K562 (cell line): Measurements from ENCODE around the gene QKI. TPM values are rescaled to one million over a fixed set of nuclear protein-coding genes. Genes with fewer than 3 reads are reported as not detected.

Source experiments
- ATAC-seq: fragments of 200-7000 bp; cut with Tn5 transposase; 3 replicates; pipeline ENCODE4 v1.9.1; 2020; ENCODE audit warnings: moderate library complexity
- BruUV-seq: library from RNA; stranded (reverse); fragments of 400-500 nt; replicated peaks from 2 replicates; lab custom pipeline; 2021; lab: Mats Ljungman, UMichigan
- CTCF ChIA-PET: fragments of 300-600 bp; formaldehyde crosslinking; extraction: SDS; loops from one replicate; lab custom pipeline; 2021; ENCODE audit warnings: low intra/inter-chr PET ratio; lab: Yijun Ruan, JAX
- POLR2A ChIA-PET: fragments of 300-600, 350-650 bp; sonication (Branson Sonifier 250); formaldehyde crosslinking; extraction: SDS; loops from one replicate; lab custom pipeline; 2021; ENCODE audit warnings: antibody characterized with exemption, inconsistent platforms; lab: Yijun Ruan, JAX
- DNase-seq, 4 experiments: peaks; one replicate each; pipeline versions ENCODE4 v3.0.0 to v3.0.0-alpha.2; 2011 to 2018; ENCODE audit warnings: low spot score in 3 of 4, mixed read lengths in 3 of 4; ENCODE audit errors: extremely low read depth in 1 of 4
- FAIRE-seq: peaks from 2 replicates; lab custom pipeline; 2011; peaks lifted over from hg19 to GRCh38; lab: Jason Lieb, UNC
- H2AFZ ChIP-seq: 2 replicates; pipeline ENCODE4 v1.6.0; 2011; ENCODE audit warnings: low read depth, low read length, control low read depth, inconsistent platforms
- H3K27ac ChIP-seq: fragments of 200-600 bp; 3 replicates; pipeline ENCODE4 v1.8.0; 2011; ENCODE audit warnings: low read depth, mild to moderate bottlenecking, control low read depth, inconsistent platforms, low read length, moderate library complexity, mixed read lengths; ENCODE audit errors: extremely low read depth
- H3K27me3 ChIP-seq, 2 experiments: fragments of 300-600 bp in 1 of 2; 2 replicates in 1 of 2; 3 replicates in 1 of 2; pipeline versions ENCODE4 v1.6.0 to v1.8.0; 2011; ENCODE audit warnings: inconsistent platforms in 2 of 2, low read length in 2 of 2, mild to moderate bottlenecking in 1 of 2, mixed read lengths in 1 of 2, moderate library complexity in 1 of 2; ENCODE audit not compliant: control insufficient read depth in 2 of 2, insufficient read depth in 2 of 2
- H3K36me3 ChIP-seq: fragments of 300-600 bp; 3 replicates; pipeline ENCODE4 v1.8.0; 2011; ENCODE audit warnings: mild to moderate bottlenecking, low read length, inconsistent platforms; ENCODE audit not compliant: control insufficient read depth, insufficient read depth
- H3K4me1 ChIP-seq, 2 experiments: fragments of 200-600 bp in 1 of 2; replicated peaks in 1 of 2; 2 replicates in 1 of 2; 3 replicates in 1 of 2; pipeline versions ENCODE4 v1.5.1 to v1.8.0; 2011; ENCODE audit warnings: inconsistent platforms in 2 of 2, low read length in 2 of 2, mild to moderate bottlenecking in 1 of 2, mixed read lengths in 1 of 2, moderate library complexity in 1 of 2; ENCODE audit not compliant: control insufficient read depth in 2 of 2, insufficient read depth in 2 of 2
- H3K4me2 ChIP-seq: 2 replicates; pipeline ENCODE4 v1.6.1; 2011; ENCODE audit warnings: low read length, control low read depth, inconsistent platforms, mixed read lengths; ENCODE audit not compliant: insufficient read depth
- H3K4me3 ChIP-seq: fragments of 200-600 bp; sonication (generic), shearing (Covaris generic); 2 replicates; pipeline ENCODE4 v1.5.1; 2016; ENCODE audit warnings: control low read depth, inconsistent platforms
- H3K79me2 ChIP-seq: fragments of 200-600 bp; 3 replicates; pipeline ENCODE4 v1.8.0; 2011; ENCODE audit warnings: low read length, inconsistent platforms; ENCODE audit not compliant: control insufficient read depth, insufficient read depth
- H3K9ac ChIP-seq, 2 experiments: 2 replicates each; pipeline versions ENCODE4 v1.6.0 to v1.6.1; 2011; ENCODE audit warnings: low read depth in 2 of 2, low read length in 2 of 2, control low read depth in 1 of 2, inconsistent platforms in 1 of 2, mild to moderate bottlenecking in 1 of 2, mixed read lengths in 1 of 2; ENCODE audit not compliant: insufficient read depth in 1 of 2
- H3K9me1 ChIP-seq: one replicate; pipeline ENCODE4 v1.6.0; 2011; ENCODE audit warnings: inconsistent platforms, mild to moderate bottlenecking, low read length, moderate library complexity; ENCODE audit not compliant: control insufficient read depth, insufficient read depth
- H3K9me3 ChIP-seq: replicated peaks from 2 replicates; pipeline ENCODE4 v1.5.1; 2011; ENCODE audit warnings: low read depth, low read length, inconsistent platforms; ENCODE audit not compliant: control insufficient read depth, insufficient read depth
- H4K20me1 ChIP-seq: replicated peaks from 2 replicates; pipeline ENCODE4 v1.6.1; 2011; ENCODE audit warnings: low read length, inconsistent platforms, mixed read lengths; ENCODE audit not compliant: control insufficient read depth, insufficient read depth
- ADNP ChIP-seq: fragments of 200-800 bp; sonication (Bioruptor generic); IDR thresholded peaks from 2 replicates; pipeline ENCODE4 v1.6.1; 2016; ENCODE audit warnings: missing genetic modification characterization, missing compliant biosample characterization
- ARNT ChIP-seq, 2 experiments: fragments of 450-650 bp; IDR thresholded peaks; 2 replicates each; pipeline ENCODE4 v1.6.1; 2016; ENCODE audit warnings: mild to moderate bottlenecking in 1 of 2
- MECOM ChIP-seq: fragments of 250-450 bp; sonication (Bioruptor Pico); IDR thresholded peaks from 2 replicates; pipeline ENCODE4 v1.8.0; 2022; ENCODE audit warnings: inconsistent platforms
- MEIS2 ChIP-seq: fragments of 450-650 bp; IDR thresholded peaks from 2 replicates; pipeline ENCODE4 v1.6.1; 2014; ENCODE audit warnings: mild to moderate bottlenecking; ENCODE audit not compliant: partially characterized antibody
- MTA1 ChIP-seq: fragments of 450-650 bp; IDR thresholded peaks from 2 replicates; pipeline ENCODE4 v1.6.1; 2017; ENCODE audit warnings: borderline replicate concordance
- NCOA4 ChIP-seq: fragments of 450-650 bp; IDR thresholded peaks from 2 replicates; pipeline ENCODE4 v1.6.1; 2018; ENCODE audit warnings: mild to moderate bottlenecking; ENCODE audit not compliant: partially characterized antibody
- NFYB ChIP-seq: IDR thresholded peaks from 2 replicates; pipeline ENCODE4 v1.6.1; 2011; ENCODE audit warnings: mild to moderate bottlenecking, moderate library complexity; ENCODE audit not compliant: insufficient read length; ENCODE audit errors: extremely low read depth
- PHF21A ChIP-seq: fragments of 450-650 bp; IDR thresholded peaks from 2 replicates; pipeline ENCODE4 v1.6.1; 2017; ENCODE audit warnings: low read depth, borderline replicate concordance
- RAD21 ChIP-seq, 2 experiments: fragments of 250-450 bp in 1 of 2; fragments of 450-650 bp in 1 of 2; sonication (Bioruptor Pico) in 1 of 2; formaldehyde crosslinking in 1 of 2; IDR thresholded peaks in 1 of 2; conservative IDR thresholded peaks in 1 of 2; 2 replicates each; pipeline versions ENCODE4 v1.4.0 to v1.8.0; 2020 to 2022; ENCODE audit warnings: mild to moderate bottlenecking in 2 of 2, moderate library complexity in 1 of 2
- TEAD4 ChIP-seq, 2 experiments: sonication (generic) in 1 of 2; formaldehyde crosslinking in 1 of 2; IDR thresholded peaks; 2 replicates each; pipeline versions ENCODE4 v1.6.1 to v1.8.0; 2012 to 2022; ENCODE audit warnings: borderline replicate concordance in 1 of 2, inconsistent platforms in 1 of 2, low read length in 1 of 2, mild to moderate bottlenecking in 1 of 2, missing genetic modification reagents in 1 of 2
- ZNF431 ChIP-seq: sonication (generic); formaldehyde crosslinking; IDR thresholded peaks from 2 replicates; pipeline ENCODE4 v1.8.0; 2022; ENCODE audit warnings: mild to moderate bottlenecking, missing genetic modification reagents
- ZZZ3 ChIP-seq: fragments of 450-650 bp; IDR thresholded peaks from 2 replicates; pipeline ENCODE4 v1.6.1; 2016; ENCODE audit warnings: antibody characterized with exemption, mild to moderate bottlenecking, moderate library complexity
- WGBS: fragments of 100-300 bp; shearing (Covaris generic); methylation state at CpG from one replicate; pipeline ENCODE4 v1.1.6; 2016; ENCODE audit warnings: low coverage, mixed read lengths; ENCODE audit not compliant: insufficient coverage; ENCODE audit errors: missing lambda C conversion rate; 5-methylcytosine and 5-hydroxymethylcytosine counted together
- in situ Hi-C: fragments of 300-500 bp; cut with MboI; formaldehyde crosslinking; loops from 4 replicates; pipeline ENCODE4 v1.15.0; 2018; ENCODE audit warnings: inconsistent platforms, mixed read lengths
- intact Hi-C: fragments of 100-400 bp; cut with micrococcal nuclease; formaldehyde crosslinking; loops from 2 replicates; pipeline ENCODE4 v1.14.2; 2022
- polyA plus RNA-seq, 8 experiments: library from polyadenylated mRNA; depleted of rRNA in 4 of 8; stranded (reverse) in 5 of 8; unstranded in 3 of 8; fragments of >200 nt; fragmentation: Nextera tagmentation in 2 of 8; fragmentation: Illumina TruSeq in 1 of 8; extraction: Ambion mirVana in 2 of 8; extraction: Trizol in 1 of 8; gene quantifications; 2 replicates each; pipeline versions ENCODE4 v1.2.1 to v1.2.3, GENCODE V29; 2011 to 2014; ENCODE audit warnings: inconsistent platforms in 1 of 8, missing spikeins in 1 of 8
- total RNA-seq, 7 experiments: library from RNA; depleted of rRNA in 6 of 7; stranded (reverse); fragments of >200 nt in 6 of 7; fragmentation: Illumina TruSeq in 2 of 7; extraction: Trizol in 2 of 7; gene quantifications; 2 replicates each; pipeline versions ENCODE4 v1.2.1 to v1.2.3, GENCODE V29; 2011 to 2021; ENCODE audit warnings: low replicate concordance in 1 of 7
- TF ChIP-seq, protein P1 (sequence below): fragments of 450-650 bp; IDR thresholded peaks from 2 replicates; pipeline ENCODE4 v1.6.1; 2016; ENCODE audit warnings: low read depth, mild to moderate bottlenecking, moderate library complexity
- TF ChIP-seq, protein P2 (sequence below): fragments of 450-650 bp; formaldehyde crosslinking; IDR thresholded peaks from 2 replicates; pipeline ENCODE4 v1.4.0; 2020; ENCODE audit warnings: mild to moderate bottlenecking, moderate library complexity
- TF ChIP-seq, protein P3 (sequence below), 3 experiments: IDR thresholded peaks in 2 of 3; conservative IDR thresholded peaks in 1 of 3; 2 replicates each; pipeline ENCODE4 v1.5.1; 2011 to 2012; ENCODE audit warnings: low read length in 3 of 3, mild to moderate bottlenecking in 3 of 3, control low read depth in 2 of 3, improper control_type of control experiment in 1 of 3, inconsistent platforms in 1 of 3, low read depth in 1 of 3, mixed read lengths in 1 of 3, moderate library complexity in 1 of 3; ENCODE audit not compliant: insufficient read depth in 2 of 3

QKI gene
- total and polyA plus RNA-seq, 9 of the 15 experiments (the other 6 are each of a cell fraction or from before 2014, with no cell fraction given): 20.4 to 215 (median 123) TPM

GRCh38 chr6:163554032-163554431, 139.5 kb downstream of the QKI start (continued):
- TF ChIP-seq NFYB (no peak), ZNF431 (CRISPR knock-in tag) (no peak)

- intact Hi-C loops: loop anchor here (1.0 to 5.0 kb wide), 2 partner anchors 137 to 372 kb away; no protein-coding TSS in a partner anchor
- DNase-seq (peak; percentile 47 to 71 (median 54)), FAIRE-seq (peak; percentile 75), ATAC-seq (peak; percentile 91)
- Histone ChIP-seq H3K36me3 (peaks cover 41% of the 10 kb centered on the region), H3K79me2 (peaks cover 67% of the 10 kb centered on the region), H3K4me1 (no peaks in the 10 kb centered on the region), H3K9me1 (no peaks in the 10 kb centered on the region), H3K9ac (no peak overlapping the region), H3K27ac (no peak overlapping the region), H2AFZ (no peak overlapping the region), H3K4me2 (no peak overlapping the region), H3K9me3 (no peaks in the 10 kb centered on the region), H4K20me1 (no peaks in the 10 kb centered on the region), H3K27me3 (no peaks in the 10 kb centered on the region), H3K4me3 (no peak overlapping the region)
- in situ Hi-C loops: loop anchor here (5.0 kb wide), 1 partner anchor 382 kb away; no protein-coding TSS in a partner anchor
- BruUV-seq: no TSS peak
- ChIA-PET POLR2A (interaction anchor here (0.7 to 1.7 kb wide), 3 partner anchors 12 to 235 kb away, joined by 3 to 7 read pairs (median 5); no protein-coding TSS in a partner anchor), CTCF (interaction anchor here (0.7 kb wide), 1 partner anchor 138 kb away, joined by 3 read pairs; no protein-coding TSS in a partner anchor)
- 46% methylated on average over 4 of the region's 4 CpGs for WGBS
- TF ChIP-seq MECOM (CRISPR knock-in tag) (peak; percentile 23; the same call in 1 of the 2 replicates), TEAD4 (IDR thresholded peaks at IDR 0.05; ENCODE audit: low read length) (no peak), TEAD4 (CRISPR knock-in tag; IDR thresholded peaks at IDR 0.05; ENCODE audit: borderline replicate concordance) (no peak), ZZZ3 (no peak), ADNP (tag) (no peak), MEIS2 (peak; percentile 15), NCOA4 (no peak), MTA1 (no peak), ARNT (IDR thresholded peaks at IDR 0.05) (no peak), PHF21A (no peak), RAD21 (CRISPR knock-in tag; conservative IDR thresholded peaks at IDR 0.05 in 1 of 2, IDR thresholded peaks at IDR 0.05 in 1 of 2) (peak; percentile 58 to 83)
- TF ChIP-seq, protein P1, sequence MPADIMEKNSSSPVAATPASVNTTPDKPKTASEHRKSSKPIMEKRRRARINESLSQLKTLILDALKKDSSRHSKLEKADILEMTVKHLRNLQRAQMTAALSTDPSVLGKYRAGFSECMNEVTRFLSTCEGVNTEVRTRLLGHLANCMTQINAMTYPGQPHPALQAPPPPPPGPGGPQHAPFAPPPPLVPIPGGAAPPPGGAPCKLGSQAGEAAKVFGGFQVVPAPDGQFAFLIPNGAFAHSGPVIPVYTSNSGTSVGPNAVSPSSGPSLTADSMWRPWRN: no peak
- TF ChIP-seq, protein P2, sequence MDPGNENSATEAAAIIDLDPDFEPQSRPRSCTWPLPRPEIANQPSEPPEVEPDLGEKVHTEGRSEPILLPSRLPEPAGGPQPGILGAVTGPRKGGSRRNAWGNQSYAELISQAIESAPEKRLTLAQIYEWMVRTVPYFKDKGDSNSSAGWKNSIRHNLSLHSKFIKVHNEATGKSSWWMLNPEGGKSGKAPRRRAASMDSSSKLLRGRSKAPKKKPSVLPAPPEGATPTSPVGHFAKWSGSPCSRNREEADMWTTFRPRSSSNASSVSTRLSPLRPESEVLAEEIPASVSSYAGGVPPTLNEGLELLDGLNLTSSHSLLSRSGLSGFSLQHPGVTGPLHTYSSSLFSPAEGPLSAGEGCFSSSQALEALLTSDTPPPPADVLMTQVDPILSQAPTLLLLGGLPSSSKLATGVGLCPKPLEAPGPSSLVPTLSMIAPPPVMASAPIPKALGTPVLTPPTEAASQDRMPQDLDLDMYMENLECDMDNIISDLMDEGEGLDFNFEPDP (CRISPR knock-in tag): no peak
- TF ChIP-seq, protein P3, sequence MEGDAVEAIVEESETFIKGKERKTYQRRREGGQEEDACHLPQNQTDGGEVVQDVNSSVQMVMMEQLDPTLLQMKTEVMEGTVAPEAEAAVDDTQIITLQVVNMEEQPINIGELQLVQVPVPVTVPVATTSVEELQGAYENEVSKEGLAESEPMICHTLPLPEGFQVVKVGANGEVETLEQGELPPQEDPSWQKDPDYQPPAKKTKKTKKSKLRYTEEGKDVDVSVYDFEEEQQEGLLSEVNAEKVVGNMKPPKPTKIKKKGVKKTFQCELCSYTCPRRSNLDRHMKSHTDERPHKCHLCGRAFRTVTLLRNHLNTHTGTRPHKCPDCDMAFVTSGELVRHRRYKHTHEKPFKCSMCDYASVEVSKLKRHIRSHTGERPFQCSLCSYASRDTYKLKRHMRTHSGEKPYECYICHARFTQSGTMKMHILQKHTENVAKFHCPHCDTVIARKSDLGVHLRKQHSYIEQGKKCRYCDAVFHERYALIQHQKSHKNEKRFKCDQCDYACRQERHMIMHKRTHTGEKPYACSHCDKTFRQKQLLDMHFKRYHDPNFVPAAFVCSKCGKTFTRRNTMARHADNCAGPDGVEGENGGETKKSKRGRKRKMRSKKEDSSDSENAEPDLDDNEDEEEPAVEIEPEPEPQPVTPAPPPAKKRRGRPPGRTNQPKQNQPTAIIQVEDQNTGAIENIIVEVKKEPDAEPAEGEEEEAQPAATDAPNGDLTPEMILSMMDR (IDR thresholded peaks at IDR 0.05 in 2 of 3, conservative IDR thresholded peaks at IDR 0.05 in 1 of 3; ENCODE audit: insufficient read depth in 2 of 3, low read depth in 1 of 3, low read length in 3 of 3): peak; percentile 73 to 78 (median 73)
Measured at GRCh38 chr6:163554663-163555062, 140.1 kb downstream of the QKI start.
